CD8-positive, alpha-beta memory T cell (primary cell): ENCODE results near the gene PIK3C3. TPM values are rescaled to one million over a fixed set of nuclear protein-coding genes. Genes with fewer than 3 reads are reported as not detected.

Experiments
- CTCF ChIA-PET: fragments of 350-600 bp; sonication (Branson Sonifier 250); formaldehyde crosslinking; loops from one replicate; lab custom pipeline; 2021; ENCODE audit warnings: antibody characterized with exemption; lab: Charles Lee
- POLR2A ChIA-PET: fragments of 350-600 bp; sonication (Branson Sonifier 250); formaldehyde crosslinking; loops from one replicate; lab custom pipeline; 2021; ENCODE audit warnings: antibody characterized with exemption; lab: Charles Lee
- DNase-seq, 5 donors: peaks; one replicate each; pipeline versions ENCODE4 v3.0.0 to v3.0.0-alpha.2; 2020 to 2022; ENCODE audit warnings: mixed read lengths in 1 of 5
- H3K27ac ChIP-seq: one replicate; pipeline ENCODE4 v1.7.0; 2013; ENCODE audit warnings: low read depth, mild to moderate bottlenecking, low read length, moderate library complexity
- H3K27me3 ChIP-seq: 2 replicates; pipeline ENCODE4 v1.7.0; 2013; ENCODE audit warnings: low read length, mild to moderate bottlenecking; ENCODE audit not compliant: insufficient read depth, poor library complexity, severe bottlenecking
- H3K36me3 ChIP-seq: 2 replicates; pipeline ENCODE4 v1.7.0; 2013; ENCODE audit warnings: mild to moderate bottlenecking, low read length, moderate library complexity; ENCODE audit not compliant: insufficient read depth
- H3K4me1 ChIP-seq: 2 replicates; pipeline ENCODE4 v1.7.0; 2013; ENCODE audit warnings: mild to moderate bottlenecking, low read length, moderate library complexity; ENCODE audit not compliant: insufficient read depth
- H3K4me3 ChIP-seq: 2 replicates; pipeline ENCODE4 v1.7.0; 2013; ENCODE audit warnings: mild to moderate bottlenecking, low read length
- H3K9me3 ChIP-seq: 2 replicates; pipeline ENCODE4 v1.7.0; 2013; ENCODE audit warnings: mild to moderate bottlenecking, low read length
- H3K27ac Mint-ChIP-seq, 8 donors: one replicate each; pipeline ENCODE4 v1.8.0; 2020 to 2021; ENCODE audit warnings: mixed read lengths in 8 of 8, mild to moderate bottlenecking in 6 of 8, inconsistent platforms in 3 of 8, moderate library complexity in 3 of 8
- H3K27me3 Mint-ChIP-seq, 2 donors: one replicate each; pipeline ENCODE4 v1.8.0; 2020 to 2021; ENCODE audit warnings: mixed read lengths in 2 of 2, mild to moderate bottlenecking in 1 of 2, moderate library complexity in 1 of 2
- H3K36me3 Mint-ChIP-seq, 3 donors: one replicate each; pipeline ENCODE4 v1.8.0; 2020 to 2021; ENCODE audit warnings: mixed read lengths in 3 of 3, inconsistent platforms in 1 of 3, mild to moderate bottlenecking in 1 of 3
- H3K4me1 Mint-ChIP-seq, 3 donors: one replicate each; pipeline ENCODE4 v1.8.0; 2020 to 2021; ENCODE audit warnings: mixed read lengths in 3 of 3, inconsistent platforms in 1 of 3, mild to moderate bottlenecking in 1 of 3
- H3K4me3 Mint-ChIP-seq, 7 donors: one replicate each; pipeline ENCODE4 v1.8.0; 2020 to 2021; ENCODE audit warnings: mixed read lengths in 7 of 7, mild to moderate bottlenecking in 6 of 7, moderate library complexity in 4 of 7, inconsistent platforms in 2 of 7
- H3K9me3 Mint-ChIP-seq, 5 donors: one replicate each; pipeline ENCODE4 v1.8.0; 2020 to 2022; ENCODE audit warnings: mixed read lengths in 5 of 5, mild to moderate bottlenecking in 3 of 5, moderate library complexity in 2 of 5, inconsistent platforms in 1 of 5
- polyA plus RNA-seq: library from polyadenylated mRNA; unstranded; fragments of 300-500 nt; fragmentation: Illumina TruSeq; gene quantifications from one replicate; pipeline ENCODE4 v1.2.3, GENCODE V29; 2021
- total RNA-seq, 2 experiments: library from RNA; stranded (reverse); gene quantifications; one replicate each; pipeline ENCODE4 v1.2.3, GENCODE V29; 2021

The PIK3C3 gene
- total and polyA plus RNA-seq, 3 experiments from 2014 or later, result 39.8 to 50.7 (median 43.6) TPM

DNA sequence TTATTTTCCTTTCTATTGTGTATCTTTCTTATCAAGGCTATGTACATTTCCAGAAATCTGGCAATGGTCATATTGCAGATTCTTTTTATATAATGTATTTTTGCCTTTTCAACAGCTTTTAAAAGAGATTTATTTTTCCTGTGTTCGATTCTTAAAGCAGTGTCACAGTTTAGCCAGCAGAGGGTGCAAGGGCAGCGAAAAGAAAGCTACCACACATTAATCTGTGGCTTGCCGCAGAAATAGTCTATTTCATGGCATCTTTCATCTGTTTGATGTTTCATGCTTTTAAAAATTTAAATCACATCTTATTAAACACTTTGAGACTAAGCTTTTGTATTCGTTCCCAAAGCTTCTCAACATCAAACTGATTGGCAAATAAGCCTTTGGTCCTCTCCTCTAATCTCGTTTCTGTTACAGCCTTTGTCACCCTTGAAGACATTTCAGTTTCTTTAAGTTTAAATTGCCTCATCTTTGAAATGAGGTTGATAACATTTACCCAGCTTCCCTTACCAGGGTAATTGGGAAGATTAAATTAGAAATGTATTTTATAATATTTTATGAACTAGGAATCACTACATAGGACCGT, 73.3 kb downstream of the PIK3C3 start:
- Mint-ChIP-seq H3K36me3 (peaks cover 12 to 49% (median 14%) of the 10 kb centered on the region in 3 donors), H3K4me1 (peaks cover 30 to 38% (median 31%) of the 10 kb centered on the region in 3 donors), H3K4me3 (no peak overlapping the region), H3K27me3 (no peaks in the 10 kb centered on the region), H3K27ac (no peak overlapping the region), H3K9me3 (no peaks in the 10 kb centered on the region)
- H3K36me3 ChIP-seq, result peaks cover 4% of the 10 kb centered on the region
- no peak overlapping the region for H3K27ac ChIP-seq
- ChIA-PET CTCF (interaction anchor here (0.7 to 2.0 kb wide), 12 partner anchors 9 to 45 kb away, joined by 3 to 21 read pairs (median 4); no protein-coding TSS in a partner anchor), POLR2A (no interaction called here)
- no peak overlapping the region for H3K4me3 ChIP-seq
- H3K27me3 ChIP-seq, result no peaks in the 10 kb centered on the region
- no peaks in the 10 kb centered on the region for H3K4me1 ChIP-seq
- peak in 3 of 5 donors; percentile 8 to 53 (median 10) for DNase-seq
- no peaks in the 10 kb centered on the region for H3K9me3 ChIP-seq

DNA sequence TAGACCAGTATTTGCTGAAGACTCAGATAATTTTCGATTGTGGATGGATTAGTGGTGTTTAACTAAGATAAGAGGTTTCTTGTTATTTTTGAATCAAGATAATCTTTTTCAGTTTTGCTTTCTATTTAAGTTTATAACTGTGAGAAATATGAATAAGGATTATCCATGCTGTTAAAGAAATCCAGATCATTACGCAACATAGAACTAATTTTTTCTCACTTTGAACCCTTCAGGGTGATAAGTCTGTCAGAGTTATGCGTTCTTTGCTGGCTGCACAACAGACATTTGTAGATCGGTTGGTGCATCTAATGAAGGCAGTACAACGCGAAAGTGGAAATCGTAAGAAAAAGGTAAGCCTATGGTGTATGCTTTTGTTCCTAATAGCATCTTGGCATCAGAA, 74.1 kb downstream of the PIK3C3 start:
- Histone ChIP-seq H3K36me3 (peaks cover 4% of the 10 kb centered on the region), H3K4me3 (no peak overlapping the region), H3K27ac (no peak overlapping the region), H3K9me3 (no peaks in the 10 kb centered on the region), H3K4me1 (no peaks in the 10 kb centered on the region), H3K27me3 (no peaks in the 10 kb centered on the region)
- H3K27me3 Mint-ChIP-seq, result no peaks in the 10 kb centered on the region
- H3K27ac Mint-ChIP-seq, result no peak overlapping the region
- H3K4me3 Mint-ChIP-seq, result no peak overlapping the region
- peaks cover 22 to 31% (median 24%) of the 10 kb centered on the region in 3 donors for H3K4me1 Mint-ChIP-seq
- POLR2A ChIA-PET, result no interaction called here
- no peaks in the 10 kb centered on the region for H3K9me3 Mint-ChIP-seq
- DNase-seq, result no peak
- H3K36me3 Mint-ChIP-seq, result peaks cover 17 to 56% (median 19%) of the 10 kb centered on the region in 3 donors
- CTCF ChIA-PET, result interaction anchor here (1.5 to 2.0 kb wide), 2 partner anchors 9 to 24 kb away, joined by 10 read pairs; no protein-coding TSS in a partner anchor

GRCh38 chr18:42030586-42031182, 75.7 kb downstream of the PIK3C3 start:
- Histone ChIP-seq H3K36me3 (peaks cover 9% of the 10 kb centered on the region), H3K27ac (no peak overlapping the region), H3K27me3 (no peaks in the 10 kb centered on the region), H3K9me3 (no peaks in the 10 kb centered on the region), H3K4me3 (no peak overlapping the region), H3K4me1 (no peaks in the 10 kb centered on the region)
- Mint-ChIP-seq H3K27me3 (no peaks in the 10 kb centered on the region), H3K27ac (no peak overlapping the region), H3K9me3 (no peaks in the 10 kb centered on the region), H3K4me3 (no peak overlapping the region), H3K36me3 (peaks cover 17 to 66% (median 23%) of the 10 kb centered on the region in 3 donors), H3K4me1 (peaks cover 11 to 18% (median 11%) of the 10 kb centered on the region in 3 donors)
- POLR2A ChIA-PET, result no interaction called here
- no peak for DNase-seq
- CTCF ChIA-PET, result no interaction called here

GRCh38 chr18:42032447-42032846, 77.4 kb downstream of the PIK3C3 start:
- no peak overlapping the region for H3K27ac ChIP-seq
- peaks cover 18 to 75% (median 24%) of the 10 kb centered on the region in 3 donors for H3K36me3 Mint-ChIP-seq
- H3K36me3 ChIP-seq, result peaks cover 14% of the 10 kb centered on the region
- no peak overlapping the region for H3K27ac Mint-ChIP-seq
- H3K27me3 ChIP-seq, result no peaks in the 10 kb centered on the region
- H3K4me3 ChIP-seq, result no peak overlapping the region
- H3K9me3 ChIP-seq, result no peaks in the 10 kb centered on the region
- H3K4me1 Mint-ChIP-seq, result peaks cover 0 to 7% (median 3%) of the 10 kb centered on the region in 3 donors
- ChIA-PET CTCF (no interaction called here), POLR2A (no interaction called here)
- no peaks in the 10 kb centered on the region for H3K4me1 ChIP-seq
- H3K27me3 Mint-ChIP-seq, result no peaks in the 10 kb centered on the region
- H3K9me3 Mint-ChIP-seq, result no peaks in the 10 kb centered on the region
- H3K4me3 Mint-ChIP-seq, result no peak overlapping the region
- no peak for DNase-seq

- H3K27me3 ChIP-seq, result no peaks in the 10 kb centered on the region
- DNase-seq, result no peak
- peaks cover 18% of the 10 kb centered on the region for H3K36me3 ChIP-seq
- no peaks in the 10 kb centered on the region for H3K9me3 ChIP-seq
- no peaks in the 10 kb centered on the region for H3K27me3 Mint-ChIP-seq
- POLR2A ChIA-PET, result no interaction called here
- no peaks in the 10 kb centered on the region for H3K4me1 ChIP-seq
- H3K27ac Mint-ChIP-seq, result no peak overlapping the region
- H3K9me3 Mint-ChIP-seq, result no peaks in the 10 kb centered on the region
- H3K27ac ChIP-seq, result no peak overlapping the region
- CTCF ChIA-PET, result interaction anchor here (0.9 kb wide), 1 partner anchor 20 kb away, joined by 3 read pairs; no protein-coding TSS in a partner anchor
- H3K36me3 Mint-ChIP-seq, result peaks cover 21 to 83% (median 28%) of the 10 kb centered on the region in 3 donors
- H3K4me3 Mint-ChIP-seq, result no peak overlapping the region
- peaks cover 0 to 4% (median 4%) of the 10 kb centered on the region in 3 donors for H3K4me1 Mint-ChIP-seq
- H3K4me3 ChIP-seq, result no peak overlapping the region
These were observed 78.2 kb downstream of the PIK3C3 start for GRCh38 chr18:42033137-42033810.

GRCh38 chr18:42038936-42039335, 83.9 kb downstream of the PIK3C3 start:
- H3K36me3 ChIP-seq, result peaks cover 28% of the 10 kb centered on the region
- H3K4me1 ChIP-seq, result no peaks in the 10 kb centered on the region
- ChIA-PET CTCF (interaction anchor here (2.6 kb wide), 1 partner anchor 11 kb away, joined by 10 read pairs; no protein-coding TSS in a partner anchor), POLR2A (no interaction called here)
- peaks cover 0 to 2% of the 10 kb centered on the region in 2 donors for H3K27me3 Mint-ChIP-seq
- H3K36me3 Mint-ChIP-seq, result peaks cover 9 to 85% (median 34%) of the 10 kb centered on the region in 3 donors
- H3K4me3 Mint-ChIP-seq, result no peak overlapping the region
- no peak overlapping the region for H3K27ac ChIP-seq
- H3K27ac Mint-ChIP-seq, result peak overlapping the region in 2 of 8 donors; percentile 25 to 43
- DNase-seq, result no peak
- no peaks in the 10 kb centered on the region for H3K9me3 ChIP-seq
- H3K9me3 Mint-ChIP-seq, result no peaks in the 10 kb centered on the region
- H3K4me1 Mint-ChIP-seq, result peaks cover 3 to 10% (median 4%) of the 10 kb centered on the region in 3 donors
- H3K4me3 ChIP-seq, result no peak overlapping the region
- H3K27me3 ChIP-seq, result no peaks in the 10 kb centered on the region

- Histone ChIP-seq H3K27me3 (no peaks in the 10 kb centered on the region), H3K4me1 (no peaks in the 10 kb centered on the region), H3K36me3 (peaks cover 25% of the 10 kb centered on the region), H3K9me3 (no peaks in the 10 kb centered on the region), H3K27ac (no peak overlapping the region), H3K4me3 (no peak overlapping the region)
- DNase-seq, result no peak
- no peaks in the 10 kb centered on the region for H3K9me3 Mint-ChIP-seq
- peaks cover 0 to 2% of the 10 kb centered on the region in 2 donors for H3K27me3 Mint-ChIP-seq
- ChIA-PET CTCF (interaction anchor here (1.0 to 2.6 kb wide), 2 partner anchors 11 to 14 kb away, joined by 3 to 10 read pairs; no protein-coding TSS in a partner anchor), POLR2A (no interaction called here)
- peaks cover 8 to 87% (median 34%) of the 10 kb centered on the region in 3 donors for H3K36me3 Mint-ChIP-seq
- peak overlapping the region in 2 of 8 donors; percentile 39 to 43 for H3K27ac Mint-ChIP-seq
- peaks cover 3 to 10% (median 4%) of the 10 kb centered on the region in 3 donors for H3K4me1 Mint-ChIP-seq
- no peak overlapping the region for H3K4me3 Mint-ChIP-seq
These were observed 84.4 kb downstream of the PIK3C3 start for GRCh38 chr18:42039396-42039795.
